ENCODE results near the gene SIRT2.

DNA sequence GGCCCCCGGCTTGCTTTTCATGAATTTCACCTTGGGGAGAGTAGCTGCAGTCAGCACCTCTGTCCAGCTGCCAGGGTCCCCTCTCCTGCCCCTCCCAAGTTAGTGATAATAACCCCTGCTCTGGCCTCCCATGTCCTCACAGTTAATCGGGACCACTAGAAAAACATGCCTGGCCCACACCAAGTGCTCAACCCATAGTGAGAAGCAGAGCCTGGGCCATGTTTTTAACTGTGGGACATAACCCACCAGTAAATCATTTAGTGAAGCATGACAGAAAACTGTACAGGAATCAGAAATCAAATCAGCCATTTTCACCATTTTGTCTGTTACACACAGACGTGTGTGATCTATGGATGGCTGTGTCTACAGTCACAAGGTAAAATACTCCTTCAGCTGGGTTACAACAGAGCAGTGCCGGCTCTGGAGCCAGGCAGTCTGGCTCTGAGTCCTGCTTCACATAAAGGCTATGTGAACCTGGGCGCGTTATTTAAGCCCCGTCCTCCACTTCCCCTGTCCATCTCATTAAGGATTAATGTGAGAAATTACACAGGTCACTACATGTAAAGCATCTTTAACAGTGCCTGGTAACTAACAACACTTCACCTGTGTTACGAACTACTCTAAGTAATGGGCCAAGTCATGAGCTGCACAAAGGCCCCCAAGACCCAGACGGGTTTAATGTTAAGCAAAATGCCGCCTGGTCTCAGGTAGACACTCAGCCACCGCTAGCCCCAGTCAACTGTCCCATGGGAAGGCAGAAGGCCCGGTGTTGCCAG lies 60.2 kb downstream of the SIRT2 start:
- no peak for TF ChIP-seq ARNT (IDR thresholded peaks at IDR 0.05)
- no peak for TF ChIP-seq FOXA1 (IDR thresholded peaks at IDR 0.05)
- no peak for TF ChIP-seq HDGF (IDR thresholded peaks at IDR 0.05; ENCODE audit: borderline replicate concordance)
- no peak for TF ChIP-seq ELF4 (IDR thresholded peaks at IDR 0.05)
- TF ChIP-seq FOXK2 (IDR thresholded peaks at IDR 0.05): no peak
- no peak for TF ChIP-seq SUZ12 (IDR thresholded peaks at IDR 0.05)
- no peak for TF ChIP-seq L3MBTL2 (conservative IDR thresholded peaks at IDR 0.05)
- TF ChIP-seq, protein P1, sequence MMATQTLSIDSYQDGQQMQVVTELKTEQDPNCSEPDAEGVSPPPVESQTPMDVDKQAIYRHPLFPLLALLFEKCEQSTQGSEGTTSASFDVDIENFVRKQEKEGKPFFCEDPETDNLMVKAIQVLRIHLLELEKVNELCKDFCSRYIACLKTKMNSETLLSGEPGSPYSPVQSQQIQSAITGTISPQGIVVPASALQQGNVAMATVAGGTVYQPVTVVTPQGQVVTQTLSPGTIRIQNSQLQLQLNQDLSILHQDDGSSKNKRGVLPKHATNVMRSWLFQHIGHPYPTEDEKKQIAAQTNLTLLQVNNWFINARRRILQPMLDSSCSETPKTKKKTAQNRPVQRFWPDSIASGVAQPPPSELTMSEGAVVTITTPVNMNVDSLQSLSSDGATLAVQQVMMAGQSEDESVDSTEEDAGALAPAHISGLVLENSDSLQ (IDR thresholded peaks at IDR 0.05): no peak
- no peak for TF ChIP-seq ZNF384 (IDR thresholded peaks at IDR 0.05)
- TF ChIP-seq NFRKB (IDR thresholded peaks at IDR 0.05): no peak
- no peak for TF ChIP-seq TARDBP (IDR thresholded peaks at IDR 0.05)
- no peak for TF ChIP-seq FOXM1 (IDR thresholded peaks at IDR 0.05; ENCODE audit: borderline replicate concordance)

Measured in HEK293T (cell line).